Ishikawa (cell line): Measurements from ENCODE around the gene ST7.
A peak's percentile ranks its signal among the peaks of the same experiment; 100 is the strongest.

Experiments
- CEBPB ChIP-seq: IDR thresholded peaks from 2 replicates; pipeline ENCODE4 v1.6.1; 2012
- CREB1 ChIP-seq: IDR thresholded peaks from 2 replicates; pipeline ENCODE4 v1.6.1; 2012; ENCODE audit warnings: low read depth
- EGR1 ChIP-seq: IDR thresholded peaks from 2 replicates; pipeline ENCODE4 v1.6.1; 2012
- EP300 ChIP-seq: IDR thresholded peaks from 2 replicates; pipeline ENCODE4 v1.6.1; 2012; ENCODE audit warnings: borderline replicate concordance
- FOXM1 ChIP-seq: IDR thresholded peaks from 2 replicates; pipeline ENCODE4 v1.6.1; 2012; ENCODE audit warnings: low read depth, borderline replicate concordance
- NFIC ChIP-seq: IDR thresholded peaks from 2 replicates; pipeline ENCODE4 v1.6.1; 2012
- RAD21 ChIP-seq: IDR thresholded peaks from 2 replicates; pipeline ENCODE4 v1.6.1; 2012; ENCODE audit warnings: low read depth
- TAF1 ChIP-seq: IDR thresholded peaks from 2 replicates; pipeline ENCODE4 v1.6.1; 2012; ENCODE audit warnings: low read depth, mild to moderate bottlenecking
- TCF12 ChIP-seq: IDR thresholded peaks from 2 replicates; pipeline ENCODE4 v1.6.1; 2012; ENCODE audit warnings: low read depth
- TEAD4 ChIP-seq: IDR thresholded peaks from 2 replicates; pipeline ENCODE4 v1.6.1; 2012
- YY1 ChIP-seq: IDR thresholded peaks from 2 replicates; pipeline ENCODE4 v1.6.1; 2012; ENCODE audit warnings: low read depth
- ZBTB7A ChIP-seq: IDR thresholded peaks from 2 replicates; pipeline ENCODE4 v1.6.1; 2012; ENCODE audit warnings: low read depth
- TF ChIP-seq, protein P1 (sequence below): IDR thresholded peaks from 2 replicates; pipeline ENCODE4 v1.6.1; 2012; ENCODE audit warnings: low read depth, mild to moderate bottlenecking
- TF ChIP-seq, protein P2 (sequence below): IDR thresholded peaks from 2 replicates; pipeline ENCODE4 v1.6.1; 2012
- TF ChIP-seq, protein P3 (sequence below): IDR thresholded peaks from 2 replicates; pipeline ENCODE4 v1.6.1; 2012

The ST7 gene

DNA sequence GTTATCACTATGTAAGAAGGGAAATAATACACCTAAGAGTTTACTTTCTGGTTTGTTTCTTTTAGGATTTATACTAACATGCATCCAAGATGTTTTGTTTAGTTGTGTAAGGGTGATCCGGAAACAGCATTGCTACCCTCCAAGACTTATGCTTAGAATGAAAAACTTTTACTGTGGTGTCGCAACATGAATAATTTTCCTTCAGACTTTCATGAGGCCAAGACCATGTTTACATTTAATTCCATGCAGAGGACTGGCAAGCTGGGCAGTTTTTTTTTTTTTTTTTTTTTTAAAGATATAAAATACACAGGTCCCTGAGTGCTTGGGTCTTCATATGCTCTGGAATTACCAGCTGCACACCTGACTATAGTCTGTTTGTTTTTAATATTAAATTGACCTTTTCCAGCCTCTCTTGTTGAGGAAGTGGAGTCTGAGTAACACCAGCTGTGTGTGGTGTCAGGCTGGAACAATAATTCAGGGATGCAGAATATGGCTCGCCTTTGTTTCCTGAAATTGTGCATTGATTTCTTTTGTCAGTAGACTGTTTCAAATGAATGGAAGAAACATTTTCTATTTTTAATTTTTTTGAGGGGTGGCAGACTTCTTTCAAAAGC, 81.7 kb downstream of the ST7 start:
- peak; percentile 13; the same call in 1 of the 2 replicates for TF ChIP-seq CEBPB
- no peak for TF ChIP-seq EGR1

DNA sequence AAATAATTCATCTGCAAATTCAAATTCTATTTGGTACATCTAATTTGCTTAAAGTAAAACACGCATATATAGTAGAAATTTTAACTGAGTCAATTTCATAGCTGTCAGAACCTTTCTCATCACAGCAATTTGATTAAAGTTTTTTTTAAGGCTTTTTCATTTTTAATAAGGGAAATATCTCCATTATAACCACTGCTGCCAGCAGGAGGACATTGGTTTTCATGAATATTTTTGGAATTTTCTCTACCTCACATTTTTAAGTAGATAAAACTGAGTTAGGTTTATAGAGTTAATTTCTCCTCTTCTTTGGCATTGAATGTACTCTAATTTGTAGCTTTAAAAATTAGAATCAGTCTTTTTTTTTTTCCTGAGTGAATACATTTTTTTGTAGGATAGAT, 82.2 kb downstream of the ST7 start:
- TF ChIP-seq, protein P1, sequence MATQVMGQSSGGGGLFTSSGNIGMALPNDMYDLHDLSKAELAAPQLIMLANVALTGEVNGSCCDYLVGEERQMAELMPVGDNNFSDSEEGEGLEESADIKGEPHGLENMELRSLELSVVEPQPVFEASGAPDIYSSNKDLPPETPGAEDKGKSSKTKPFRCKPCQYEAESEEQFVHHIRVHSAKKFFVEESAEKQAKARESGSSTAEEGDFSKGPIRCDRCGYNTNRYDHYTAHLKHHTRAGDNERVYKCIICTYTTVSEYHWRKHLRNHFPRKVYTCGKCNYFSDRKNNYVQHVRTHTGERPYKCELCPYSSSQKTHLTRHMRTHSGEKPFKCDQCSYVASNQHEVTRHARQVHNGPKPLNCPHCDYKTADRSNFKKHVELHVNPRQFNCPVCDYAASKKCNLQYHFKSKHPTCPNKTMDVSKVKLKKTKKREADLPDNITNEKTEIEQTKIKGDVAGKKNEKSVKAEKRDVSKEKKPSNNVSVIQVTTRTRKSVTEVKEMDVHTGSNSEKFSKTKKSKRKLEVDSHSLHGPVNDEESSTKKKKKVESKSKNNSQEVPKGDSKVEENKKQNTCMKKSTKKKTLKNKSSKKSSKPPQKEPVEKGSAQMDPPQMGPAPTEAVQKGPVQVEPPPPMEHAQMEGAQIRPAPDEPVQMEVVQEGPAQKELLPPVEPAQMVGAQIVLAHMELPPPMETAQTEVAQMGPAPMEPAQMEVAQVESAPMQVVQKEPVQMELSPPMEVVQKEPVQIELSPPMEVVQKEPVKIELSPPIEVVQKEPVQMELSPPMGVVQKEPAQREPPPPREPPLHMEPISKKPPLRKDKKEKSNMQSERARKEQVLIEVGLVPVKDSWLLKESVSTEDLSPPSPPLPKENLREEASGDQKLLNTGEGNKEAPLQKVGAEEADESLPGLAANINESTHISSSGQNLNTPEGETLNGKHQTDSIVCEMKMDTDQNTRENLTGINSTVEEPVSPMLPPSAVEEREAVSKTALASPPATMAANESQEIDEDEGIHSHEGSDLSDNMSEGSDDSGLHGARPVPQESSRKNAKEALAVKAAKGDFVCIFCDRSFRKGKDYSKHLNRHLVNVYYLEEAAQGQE, result no peak
- TF ChIP-seq TAF1, result no peak
- no peak for TF ChIP-seq CREB1
- TF ChIP-seq YY1, result no peak
- no peak for TF ChIP-seq EGR1
- TF ChIP-seq CEBPB, result no peak
- no peak for TF ChIP-seq RAD21
- no peak for TF ChIP-seq EP300
- TF ChIP-seq TCF12, result no peak

DNA sequence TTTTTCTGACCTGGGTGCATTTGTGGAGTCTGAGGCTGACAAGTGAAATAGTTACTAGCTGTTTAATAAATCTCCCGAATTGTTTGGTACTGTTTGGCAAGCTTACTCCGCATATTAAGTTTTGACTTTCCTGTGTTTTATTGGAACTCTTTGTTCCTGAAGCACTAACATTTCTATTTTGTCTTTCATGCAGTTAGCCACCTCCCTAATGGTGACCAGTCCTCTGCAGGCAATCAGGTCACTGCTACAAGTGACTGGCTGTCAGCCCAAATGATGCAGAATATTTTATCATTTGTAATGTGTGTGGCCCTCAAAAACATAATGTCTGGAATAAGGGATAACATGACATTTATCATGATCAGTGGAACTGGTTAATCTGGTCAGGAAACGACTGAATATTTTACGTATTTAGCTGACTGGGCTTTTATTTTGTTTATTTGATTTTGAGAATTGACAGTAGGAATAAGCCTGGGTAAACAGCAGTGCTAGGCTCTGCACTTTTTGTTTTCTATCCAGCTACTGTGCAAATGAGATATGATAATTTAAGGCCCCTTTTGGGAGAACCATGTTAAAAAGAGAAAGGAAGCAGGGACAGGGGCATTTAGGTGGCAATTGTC, 82.9 kb downstream of the ST7 start:
- TF ChIP-seq, protein P2, sequence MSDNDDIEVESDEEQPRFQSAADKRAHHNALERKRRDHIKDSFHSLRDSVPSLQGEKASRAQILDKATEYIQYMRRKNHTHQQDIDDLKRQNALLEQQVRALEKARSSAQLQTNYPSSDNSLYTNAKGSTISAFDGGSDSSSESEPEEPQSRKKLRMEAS, result no peak
- no peak for TF ChIP-seq CEBPB
- TF ChIP-seq, protein P1, result no peak

DNA sequence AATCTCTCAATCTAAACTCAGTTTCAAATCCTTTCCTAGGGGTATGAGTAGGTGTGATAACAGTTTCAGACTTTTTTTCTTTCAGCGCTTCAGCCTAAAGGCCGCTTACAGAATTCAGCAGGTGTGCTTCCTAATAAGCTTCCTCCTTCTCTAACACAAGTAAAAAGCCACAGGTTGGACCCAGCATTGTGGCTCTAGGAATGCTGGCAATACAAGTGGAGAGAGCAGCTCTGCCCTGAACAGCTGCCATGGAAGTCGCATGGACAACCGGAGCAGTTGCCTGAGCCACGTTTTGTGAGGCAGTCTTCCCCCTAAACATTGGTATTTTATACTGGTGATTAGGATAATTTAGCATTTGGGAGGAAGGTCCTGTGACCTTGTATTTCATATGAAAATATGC, 83.5 kb downstream of the ST7 start:
- TF ChIP-seq TCF12 (no peak), ZBTB7A (no peak), YY1 (no peak), FOXM1 (no peak), RAD21 (no peak), TEAD4 (no peak)
- TF ChIP-seq, protein P1, result no peak

DNA sequence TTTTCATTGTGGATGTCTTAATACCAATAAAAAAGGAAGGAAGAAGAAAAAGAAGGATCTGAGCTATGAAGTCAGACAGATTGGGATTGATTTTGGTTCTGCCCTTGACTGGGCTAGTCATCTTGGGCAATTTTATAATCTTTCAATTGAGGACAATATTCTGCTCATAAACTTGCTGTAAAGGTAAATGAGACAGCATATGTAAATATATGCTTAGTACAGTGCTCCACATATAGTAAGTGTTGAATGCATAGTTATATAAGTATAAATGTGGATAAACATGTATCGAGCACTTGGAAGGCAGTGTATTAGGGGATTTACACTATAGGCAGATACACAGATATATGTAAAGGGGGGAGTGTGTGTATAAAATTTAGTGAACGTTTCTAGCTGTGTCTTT, 85.1 kb downstream of the ST7 start:
- TF ChIP-seq TAF1, result no peak
- TF ChIP-seq EGR1, result no peak
- TF ChIP-seq CREB1, result no peak
- TF ChIP-seq NFIC, result no peak
- TF ChIP-seq EP300, result no peak
- TF ChIP-seq RAD21, result no peak
- TF ChIP-seq TEAD4, result no peak
- no peak for TF ChIP-seq TCF12
- no peak for TF ChIP-seq CEBPB
- TF ChIP-seq YY1, result no peak
- TF ChIP-seq, protein P2, result no peak
- TF ChIP-seq, protein P1, result no peak
- TF ChIP-seq, protein P3, sequence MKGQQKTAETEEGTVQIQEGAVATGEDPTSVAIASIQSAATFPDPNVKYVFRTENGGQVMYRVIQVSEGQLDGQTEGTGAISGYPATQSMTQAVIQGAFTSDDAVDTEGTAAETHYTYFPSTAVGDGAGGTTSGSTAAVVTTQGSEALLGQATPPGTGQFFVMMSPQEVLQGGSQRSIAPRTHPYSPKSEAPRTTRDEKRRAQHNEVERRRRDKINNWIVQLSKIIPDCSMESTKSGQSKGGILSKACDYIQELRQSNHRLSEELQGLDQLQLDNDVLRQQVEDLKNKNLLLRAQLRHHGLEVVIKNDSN, result no peak
- no peak for TF ChIP-seq ZBTB7A
- TF ChIP-seq FOXM1, result no peak
